HepG2 (cell line): ENCODE data around the gene RIPOR3. TPM values are rescaled to one million over a fixed set of nuclear protein-coding genes. Genes with fewer than 3 reads are reported as not detected.

Source experiments
- ATAC-seq: fragments of 200-7000 bp; cut with Tn5 transposase; 3 replicates; pipeline ENCODE4 v1.9.1; 2020; ENCODE audit warnings: mild to moderate bottlenecking, moderate library complexity
- BruUV-seq: library from RNA; stranded (reverse); fragments of 400-500 nt; replicated peaks from 2 replicates; lab custom pipeline; 2021; lab: Mats Ljungman, UMichigan
- CTCF ChIA-PET: fragments of 300-600 bp; formaldehyde crosslinking; extraction: SDS; loops from one replicate; lab custom pipeline; 2021; ENCODE audit warnings: low total read pairs, inconsistent platforms, low intra/inter-chr PET ratio; lab: Yijun Ruan, JAX
- POLR2A ChIA-PET: fragments of 350-600 bp; sonication (Branson Sonifier 250); formaldehyde crosslinking; loops from one replicate; lab custom pipeline; 2020; ENCODE audit warnings: antibody characterized with exemption, inconsistent platforms; lab: Yijun Ruan, JAX
- DNase-seq: peaks from one replicate; pipeline ENCODE4 v3.0.0-alpha.2; 2015; ENCODE audit warnings: low spot score
- FAIRE-seq: peaks from 3 replicates; lab custom pipeline; 2011; peaks lifted over from hg19 to GRCh38; lab: Jason Lieb, UNC
- H2AFZ ChIP-seq: one replicate; pipeline ENCODE4 v1.6.1; 2011; ENCODE audit warnings: low read length, inconsistent platforms
- H3K27ac ChIP-seq: fragments of 300-600 bp; 3 replicates; pipeline ENCODE4 v1.8.0; 2011; ENCODE audit warnings: mixed run types, mild to moderate bottlenecking, mixed read lengths, low read length, inconsistent platforms; ENCODE audit not compliant: insufficient read depth; ENCODE audit errors: extremely low read length
- H3K27me3 ChIP-seq, 2 experiments: fragments of 200-600 bp in 1 of 2; 2 replicates in 1 of 2; 3 replicates in 1 of 2; pipeline versions ENCODE4 v1.6.0 to v1.8.0; 2011; ENCODE audit warnings: low read length in 2 of 2, mild to moderate bottlenecking in 2 of 2, moderate library complexity in 2 of 2, inconsistent platforms in 1 of 2; ENCODE audit not compliant: insufficient read depth in 2 of 2, control insufficient read depth in 1 of 2
- H3K36me3 ChIP-seq, 2 experiments: fragments of 200-600 bp in 1 of 2; replicated peaks in 1 of 2; 2 replicates in 1 of 2; 3 replicates in 1 of 2; pipeline versions ENCODE4 v1.5.1 to v1.8.0; 2011; ENCODE audit warnings: low read length in 2 of 2, inconsistent platforms in 1 of 2; ENCODE audit not compliant: insufficient read depth in 2 of 2, control insufficient read depth in 1 of 2
- H3K4me1 ChIP-seq: 2 replicates; pipeline ENCODE4 v1.5.1; 2012; ENCODE audit warnings: low read length, inconsistent platforms; ENCODE audit not compliant: insufficient read depth
- H3K4me2 ChIP-seq: 2 replicates; pipeline ENCODE4 v1.6.0; 2011; ENCODE audit warnings: low read depth, low read length, inconsistent platforms
- H3K4me3 ChIP-seq, 3 experiments: fragments of 200-600 bp in 1 of 3; sonication (generic), shearing (Covaris generic) in 1 of 3; replicated peaks in 1 of 3; 2 replicates each; pipeline ENCODE4 v1.5.1; 2011 to 2016; ENCODE audit warnings: low read length in 3 of 3, inconsistent platforms in 2 of 3, low read depth in 2 of 3, mild to moderate bottlenecking in 2 of 3, control low read depth in 1 of 3, mixed read lengths in 1 of 3; ENCODE audit not compliant: insufficient read depth in 1 of 3
- H3K79me2 ChIP-seq: one replicate; pipeline ENCODE4 v1.6.1; 2011; ENCODE audit warnings: low read length, inconsistent platforms; ENCODE audit not compliant: insufficient read depth
- H3K9ac ChIP-seq: 2 replicates; pipeline ENCODE4 v1.6.0; 2011; ENCODE audit warnings: mild to moderate bottlenecking, low read depth, low read length, inconsistent platforms; ENCODE audit not compliant: insufficient read depth
- H3K9me3 ChIP-seq: 2 replicates; pipeline ENCODE4 v1.5.1; 2012; ENCODE audit warnings: mild to moderate bottlenecking, low read length
- H4K20me1 ChIP-seq: 2 replicates; pipeline ENCODE4 v1.6.0; 2011; ENCODE audit warnings: inconsistent platforms, mild to moderate bottlenecking, low read length, moderate library complexity; ENCODE audit not compliant: insufficient read depth
- ERF ChIP-seq: IDR thresholded peaks from 2 replicates; pipeline ENCODE4 v1.6.1; 2018; ENCODE audit warnings: missing biosample characterization, missing genetic modification reagents
- FOXK2 ChIP-seq: fragments of 450-650 bp; IDR thresholded peaks from 2 replicates; pipeline ENCODE4 v1.6.1; 2016
- MBNL3 ChIP-seq: fragments of 250-450 bp; sonication (Bioruptor Pico); conservative IDR thresholded peaks from 2 replicates; pipeline ENCODE4 v1.8.0; 2022; ENCODE audit warnings: mild to moderate bottlenecking, inconsistent platforms
- NR2C2 ChIP-seq: sonication (generic); formaldehyde crosslinking; IDR thresholded peaks from 2 replicates; pipeline ENCODE4 v1.4.0; 2020; ENCODE audit warnings: missing genetic modification reagents, mild to moderate bottlenecking, moderate library complexity, borderline replicate concordance
- NR2F1 ChIP-seq, 2 experiments: fragments of 450-650 bp in 1 of 2; formaldehyde crosslinking in 1 of 2; IDR thresholded peaks; 2 replicates each; pipeline versions ENCODE4 v1.5.0 to v1.6.1; 2016 to 2020; ENCODE audit warnings: mild to moderate bottlenecking in 1 of 2, missing compliant biosample characterization in 1 of 2, missing genetic modification reagents in 1 of 2, moderate library complexity in 1 of 2
- POLR2AphosphoS5 ChIP-seq: IDR thresholded peaks from 2 replicates; pipeline ENCODE4 v1.6.1; 2012; ENCODE audit warnings: low read depth, low read length
- RFX1 ChIP-seq: fragments of 450-650 bp; IDR thresholded peaks from 2 replicates; pipeline ENCODE4 v1.6.1; 2017
- ZFY ChIP-seq: sonication (generic); formaldehyde crosslinking; IDR thresholded peaks from 2 replicates; pipeline ENCODE4 v1.4.0; 2020; ENCODE audit warnings: missing genetic modification reagents
- ZMYM4 ChIP-seq: sonication (generic); formaldehyde crosslinking; IDR thresholded peaks from 2 replicates; pipeline ENCODE4 v1.8.1; 2023; ENCODE audit warnings: mild to moderate bottlenecking, missing genetic modification reagents
- ZNF562 ChIP-seq: sonication (generic); formaldehyde crosslinking; IDR thresholded peaks from 2 replicates; pipeline ENCODE4 v1.8.0; 2022; ENCODE audit warnings: missing genetic modification reagents, borderline replicate concordance
- ZNF577 ChIP-seq: sonication (generic); formaldehyde crosslinking; IDR thresholded peaks from 2 replicates; pipeline ENCODE4 v1.4.0; 2020; ENCODE audit warnings: mild to moderate bottlenecking, low read depth, missing genetic modification reagents, borderline replicate concordance
- ZNF841 ChIP-seq: sonication (generic); formaldehyde crosslinking; IDR thresholded peaks from 2 replicates; pipeline ENCODE4 v1.8.1; 2023; ENCODE audit warnings: missing genetic modification reagents, borderline replicate concordance
- WGBS: methylation state at CpG from one replicate; pipeline ENCODE4 v1.1.6; 2017; ENCODE audit warnings: low lambda C conversion rate; 5-methylcytosine and 5-hydroxymethylcytosine counted together
- in situ Hi-C: cut with HindIII; loops from 2 replicates; pipeline ENCODE4 v1.10.0; 2017; ENCODE audit warnings: low pct_unique_long_range_greater_than_20kb; ENCODE audit not compliant: extremely low pct_ligation_motif_present
- intact Hi-C: fragments of 100-400 bp; cut with micrococcal nuclease; formaldehyde crosslinking; loops from one replicate; pipeline ENCODE4 v1.10.0; 2022; ENCODE audit not compliant: unreplicated experiment
- polyA plus RNA-seq, 8 experiments: library from polyadenylated mRNA; depleted of rRNA in 3 of 8; stranded (reverse) in 7 of 8; unstranded in 1 of 8; fragments of >200 nt; fragmentation: Illumina TruSeq in 4 of 8; extraction: Trizol in 4 of 8; gene quantifications; 2 replicates each; pipeline versions ENCODE4 v1.2.1 to v1.2.3, GENCODE V29; 2011 to 2016; ENCODE audit warnings: low read depth in 4 of 8, missing spikeins in 1 of 8, mixed read lengths in 1 of 8; ENCODE audit not compliant: insufficient read depth in 1 of 8
- total RNA-seq, 5 experiments: library from RNA; depleted of rRNA; stranded (reverse); fragments of >200 nt; fragmentation: Illumina TruSeq; extraction: Trizol; gene quantifications; 2 replicates each; pipeline ENCODE4 v1.2.3, GENCODE V29; 2016; ENCODE audit warnings: low read depth in 1 of 5
- TF ChIP-seq, protein P1 (sequence below): IDR thresholded peaks from 2 replicates; pipeline ENCODE4 v1.6.1; 2016
- TF ChIP-seq, protein P2 (sequence below): sonication (generic); formaldehyde crosslinking; IDR thresholded peaks from 2 replicates; pipeline ENCODE4 v1.5.0; 2020; ENCODE audit warnings: missing genetic modification reagents
- TF ChIP-seq, protein P3 (sequence below): sonication (generic); formaldehyde crosslinking; IDR thresholded peaks from 2 replicates; pipeline ENCODE4 v1.5.1; 2020; ENCODE audit warnings: missing genetic modification reagents, mild to moderate bottlenecking, borderline replicate concordance
- TF ChIP-seq, protein P4 (sequence below): sonication (generic); formaldehyde crosslinking; IDR thresholded peaks from 2 replicates; pipeline ENCODE4 v1.5.0; 2020; ENCODE audit warnings: missing genetic modification reagents
- TF ChIP-seq, protein P5 (sequence below): sonication (generic); formaldehyde crosslinking; IDR thresholded peaks from 2 replicates; pipeline ENCODE4 v1.5.1; 2020; ENCODE audit warnings: missing genetic modification reagents, mild to moderate bottlenecking, borderline replicate concordance
- TF ChIP-seq, protein P6 (sequence below): sonication (generic); formaldehyde crosslinking; IDR thresholded peaks from 2 replicates; pipeline ENCODE4 v1.5.0; 2020; ENCODE audit warnings: mild to moderate bottlenecking, missing genetic modification reagents

RIPOR3 gene
- total and polyA plus RNA-seq, 2 of the 13 experiments (the other 11 are each of a cell fraction or from before 2014, with no cell fraction given), result 0.18 TPM; not detected in 1

DNA sequence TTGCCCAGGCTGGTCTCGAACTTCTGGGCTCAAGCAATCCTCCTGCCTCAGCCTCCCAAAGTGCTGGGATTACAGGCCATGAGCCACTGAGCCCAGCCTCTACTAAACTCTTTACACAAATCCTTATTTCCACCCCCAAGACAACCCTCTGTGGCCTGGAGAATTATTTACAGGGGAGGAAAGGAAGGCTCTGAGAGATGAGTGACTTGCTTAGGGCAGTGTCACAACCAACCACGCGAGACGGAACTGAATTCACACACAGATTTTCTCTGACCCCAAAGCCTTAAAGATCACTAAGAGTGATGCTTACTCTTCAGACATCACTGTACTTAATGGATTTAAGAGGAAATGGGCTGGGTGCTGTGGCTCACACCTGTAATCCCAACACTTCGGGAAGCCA, 86.2 kb downstream of the RIPOR3 start:
- ATAC-seq, result no peak
- DNase-seq, result no peak
- 47% methylated on average over 5 of the region's 5 CpGs for WGBS
- Histone ChIP-seq H3K4me2 (no peak overlapping the region), H3K9me3 (no peaks in the 10 kb centered on the region), H3K9ac (no peak overlapping the region), H2AFZ (no peak overlapping the region), H3K79me2 (no peaks in the 10 kb centered on the region), H3K36me3 (no peaks in the 10 kb centered on the region), H3K27ac (no peak overlapping the region), H3K27me3 (peaks cover 10 to 34% of the 10 kb centered on the region in 2 experiments; a peak in 3 of 5 replicates), H3K4me3 (no peak overlapping the region), H4K20me1 (no peaks in the 10 kb centered on the region), H3K4me1 (peaks cover 14% of the 10 kb centered on the region)
- CTCF ChIA-PET, result no interaction called here
- intact Hi-C loops, result no loop called here
- FAIRE-seq, result no peak
- no TSS peak for BruUV-seq
- POLR2A ChIA-PET, result no interaction called here
- in situ Hi-C loops, result no loop called here
- TF ChIP-seq RFX1, result no peak
- TF ChIP-seq MBNL3 (CRISPR knock-in tag), result no peak
- TF ChIP-seq ZNF841 (CRISPR knock-in tag), result no peak
- TF ChIP-seq, protein P1, sequence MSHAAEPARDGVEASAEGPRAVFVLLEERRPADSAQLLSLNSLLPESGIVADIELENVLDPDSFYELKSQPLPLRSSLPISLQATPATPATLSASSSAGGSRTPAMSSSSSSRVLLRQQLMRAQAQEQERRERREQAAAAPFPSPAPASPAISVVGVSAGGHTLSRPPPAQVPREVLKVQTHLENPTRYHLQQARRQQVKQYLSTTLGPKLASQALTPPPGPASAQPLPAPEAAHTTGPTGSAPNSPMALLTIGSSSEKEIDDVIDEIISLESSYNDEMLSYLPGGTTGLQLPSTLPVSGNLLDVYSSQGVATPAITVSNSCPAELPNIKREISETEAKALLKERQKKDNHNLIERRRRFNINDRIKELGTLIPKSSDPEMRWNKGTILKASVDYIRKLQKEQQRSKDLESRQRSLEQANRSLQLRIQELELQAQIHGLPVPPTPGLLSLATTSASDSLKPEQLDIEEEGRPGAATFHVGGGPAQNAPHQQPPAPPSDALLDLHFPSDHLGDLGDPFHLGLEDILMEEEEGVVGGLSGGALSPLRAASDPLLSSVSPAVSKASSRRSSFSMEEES, result no peak
- no peak for TF ChIP-seq ERF (CRISPR knock-in tag)
- no peak for TF ChIP-seq POLR2AphosphoS5
- no peak for TF ChIP-seq ZNF577
- TF ChIP-seq ZFY (CRISPR knock-in tag), result no peak
- TF ChIP-seq NR2F1 (CRISPR knock-in tag; IDR thresholded peaks at IDR 0.05), result no peak
- no peak for TF ChIP-seq NR2C2 (CRISPR knock-in tag)
- TF ChIP-seq, protein P2, sequence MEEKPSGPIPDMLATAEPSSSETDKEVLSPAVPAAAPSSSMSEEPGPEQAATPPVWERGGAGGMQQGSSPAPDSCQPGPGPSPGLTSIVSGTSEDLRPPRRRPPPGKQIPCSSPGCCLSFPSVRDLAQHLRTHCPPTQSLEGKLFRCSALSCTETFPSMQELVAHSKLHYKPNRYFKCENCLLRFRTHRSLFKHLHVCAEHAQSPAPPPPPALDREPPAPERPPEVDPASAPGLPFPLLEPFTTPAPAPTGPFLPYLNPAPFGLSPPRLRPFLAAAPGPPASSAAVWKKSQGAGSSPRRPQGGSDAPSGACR, result no peak
- TF ChIP-seq, protein P3, sequence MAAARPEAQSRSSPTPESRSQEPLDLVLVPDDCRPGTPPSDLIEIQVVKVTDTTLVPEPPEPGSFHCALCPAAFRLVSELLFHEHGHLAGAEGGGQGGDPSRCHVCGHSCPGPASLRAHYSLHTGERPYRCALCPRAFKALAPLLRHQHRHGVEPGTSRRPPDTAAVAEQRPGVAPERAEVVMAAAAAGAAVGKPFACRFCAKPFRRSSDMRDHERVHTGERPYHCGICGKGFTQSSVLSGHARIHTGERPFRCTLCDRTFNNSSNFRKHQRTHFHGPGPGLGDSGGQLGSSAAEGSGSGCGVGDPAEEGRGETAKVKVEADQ (CRISPR knock-in tag), result no peak
- TF ChIP-seq, protein P4, sequence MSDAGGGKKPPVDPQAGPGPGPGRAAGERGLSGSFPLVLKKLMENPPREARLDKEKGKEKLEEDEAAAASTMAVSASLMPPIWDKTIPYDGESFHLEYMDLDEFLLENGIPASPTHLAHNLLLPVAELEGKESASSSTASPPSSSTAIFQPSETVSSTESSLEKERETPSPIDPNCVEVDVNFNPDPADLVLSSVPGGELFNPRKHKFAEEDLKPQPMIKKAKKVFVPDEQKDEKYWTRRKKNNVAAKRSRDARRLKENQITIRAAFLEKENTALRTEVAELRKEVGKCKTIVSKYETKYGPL (CRISPR knock-in tag), result no peak
- TF ChIP-seq, protein P5, sequence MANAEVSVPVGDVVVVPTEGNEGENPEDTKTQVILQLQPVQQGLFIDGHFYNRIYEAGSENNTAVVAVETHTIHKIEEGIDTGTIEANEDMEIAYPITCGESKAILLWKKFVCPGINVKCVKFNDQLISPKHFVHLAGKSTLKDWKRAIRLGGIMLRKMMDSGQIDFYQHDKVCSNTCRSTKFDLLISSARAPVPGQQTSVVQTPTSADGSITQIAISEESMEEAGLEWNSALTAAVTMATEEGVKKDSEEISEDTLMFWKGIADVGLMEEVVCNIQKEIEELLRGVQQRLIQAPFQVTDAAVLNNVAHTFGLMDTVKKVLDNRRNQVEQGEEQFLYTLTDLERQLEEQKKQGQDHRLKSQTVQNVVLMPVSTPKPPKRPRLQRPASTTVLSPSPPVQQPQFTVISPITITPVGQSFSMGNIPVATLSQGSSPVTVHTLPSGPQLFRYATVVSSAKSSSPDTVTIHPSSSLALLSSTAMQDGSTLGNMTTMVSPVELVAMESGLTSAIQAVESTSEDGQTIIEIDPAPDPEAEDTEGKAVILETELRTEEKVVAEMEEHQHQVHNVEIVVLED, result no peak
- no peak for TF ChIP-seq FOXK2
- TF ChIP-seq ZMYM4 (CRISPR knock-in tag), result no peak
- no peak for TF ChIP-seq ZNF562
- TF ChIP-seq, protein P6, sequence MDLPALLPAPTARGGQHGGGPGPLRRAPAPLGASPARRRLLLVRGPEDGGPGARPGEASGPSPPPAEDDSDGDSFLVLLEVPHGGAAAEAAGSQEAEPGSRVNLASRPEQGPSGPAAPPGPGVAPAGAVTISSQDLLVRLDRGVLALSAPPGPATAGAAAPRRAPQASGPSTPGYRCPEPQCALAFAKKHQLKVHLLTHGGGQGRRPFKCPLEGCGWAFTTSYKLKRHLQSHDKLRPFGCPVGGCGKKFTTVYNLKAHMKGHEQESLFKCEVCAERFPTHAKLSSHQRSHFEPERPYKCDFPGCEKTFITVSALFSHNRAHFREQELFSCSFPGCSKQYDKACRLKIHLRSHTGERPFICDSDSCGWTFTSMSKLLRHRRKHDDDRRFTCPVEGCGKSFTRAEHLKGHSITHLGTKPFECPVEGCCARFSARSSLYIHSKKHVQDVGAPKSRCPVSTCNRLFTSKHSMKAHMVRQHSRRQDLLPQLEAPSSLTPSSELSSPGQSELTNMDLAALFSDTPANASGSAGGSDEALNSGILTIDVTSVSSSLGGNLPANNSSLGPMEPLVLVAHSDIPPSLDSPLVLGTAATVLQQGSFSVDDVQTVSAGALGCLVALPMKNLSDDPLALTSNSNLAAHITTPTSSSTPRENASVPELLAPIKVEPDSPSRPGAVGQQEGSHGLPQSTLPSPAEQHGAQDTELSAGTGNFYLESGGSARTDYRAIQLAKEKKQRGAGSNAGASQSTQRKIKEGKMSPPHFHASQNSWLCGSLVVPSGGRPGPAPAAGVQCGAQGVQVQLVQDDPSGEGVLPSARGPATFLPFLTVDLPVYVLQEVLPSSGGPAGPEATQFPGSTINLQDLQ (CRISPR knock-in tag), result no peak
